MM.1S (cell line): ENCODE data around the gene GP1BA.

Source experiments
- CTCF ChIP-seq: fragments of 300-600 bp; sonication (generic); IDR thresholded peaks from 2 replicates; pipeline ENCODE4 v1.5.1; 2016; ENCODE audit warnings: antibody characterized with exemption, low read length, mixed read lengths
- EZH2 ChIP-seq: fragments of 300-600 bp; sonication (generic); optimal IDR thresholded peaks from 2 replicates; pipeline ENCODE3; 2017; ENCODE audit warnings: low read depth, mild to moderate bottlenecking, antibody characterized with exemption, low read length, mixed read lengths
- EZH2phosphoT487 ChIP-seq: fragments of 300-600 bp; sonication (generic); IDR thresholded peaks from 2 replicates; pipeline ENCODE4 v1.6.1; 2018; ENCODE audit warnings: antibody characterized with exemption, low read length

DNA sequence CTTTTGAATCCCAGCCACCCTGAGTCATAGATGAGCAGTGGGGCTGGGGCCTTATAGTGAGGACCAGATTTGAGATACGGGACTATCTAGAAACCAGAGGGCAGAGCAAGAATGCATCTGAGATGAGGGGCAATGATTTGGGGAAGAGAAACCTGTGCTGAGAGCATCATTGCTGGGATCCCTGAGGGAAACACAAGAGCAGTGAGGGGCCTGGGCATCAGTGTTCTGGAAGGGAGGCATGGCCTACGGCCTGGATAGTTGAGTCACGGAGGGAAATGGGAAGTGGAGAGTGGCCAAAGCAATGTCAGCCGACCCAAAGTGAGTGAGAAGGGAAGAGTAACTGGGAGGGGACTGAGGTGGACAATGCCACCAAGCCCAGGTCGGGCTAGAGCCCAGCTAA, 50.2 kb downstream of the GP1BA start:
- TF ChIP-seq CTCF (no peak), EZH2 (no peak), EZH2phosphoT487 (no peak)
